SU-DHL-6 (cell line): Measurements from ENCODE around the gene SLC2A4RG.
"Not testable (repeated sequence)": the region's sequence is repeated elsewhere in the genome, so short reads cannot be mapped to it uniquely, and the experiment has no call there.

Experiments
- H2AFZ ChIP-seq: fragments of 200-600 bp; sonication (generic); 2 replicates; pipeline ENCODE4 v1.6.1; 2014; ENCODE audit warnings: low read depth, mild to moderate bottlenecking, moderate library complexity, mixed read lengths, antibody characterized with exemption, low read length; ENCODE audit not compliant: severe bottlenecking
- H3F3A ChIP-seq: fragments of 200-600 bp; shearing (Covaris generic); 2 replicates; pipeline ENCODE4 v1.6.0; 2016; ENCODE audit warnings: antibody characterized with exemption, mild to moderate bottlenecking; ENCODE audit not compliant: insufficient read depth
- H3K27ac ChIP-seq: fragments of 200-600 bp; sonication (generic); 2 replicates; pipeline ENCODE4 v1.5.1; 2016; ENCODE audit warnings: low read depth, mild to moderate bottlenecking, low read length, moderate library complexity, mixed read lengths
- H3K27me3 ChIP-seq: fragments of 200-600 bp; sonication (generic), shearing (Covaris generic); 2 replicates; pipeline ENCODE4 v1.6.0; 2014; ENCODE audit warnings: mild to moderate bottlenecking, low read length
- H3K36me3 ChIP-seq: fragments of 200-600 bp; sonication (generic); 2 replicates; pipeline ENCODE4 v1.6.1; 2014; ENCODE audit warnings: mild to moderate bottlenecking, low read length, mixed read lengths
- H3K4me2 ChIP-seq: fragments of 300-600, 200-600 bp; shearing (Covaris generic), sonication (generic); 2 replicates; pipeline ENCODE4 v1.6.0; 2014; ENCODE audit warnings: low read length, low read depth, mild to moderate bottlenecking; ENCODE audit not compliant: poor library complexity, severe bottlenecking
- H3K4me3 ChIP-seq: fragments of 200-600 bp; sonication (generic); 2 replicates; pipeline ENCODE4 v1.5.1; 2014; ENCODE audit warnings: antibody characterized with exemption, low read length, mild to moderate bottlenecking, mixed read lengths; ENCODE audit not compliant: insufficient read depth, poor library complexity, severe bottlenecking
- H3K79me2 ChIP-seq: fragments of 200-600 bp; sonication (generic); 2 replicates; pipeline ENCODE4 v1.6.1; 2014; ENCODE audit warnings: mild to moderate bottlenecking, low read length, moderate library complexity; ENCODE audit not compliant: insufficient read depth
- H3K9ac ChIP-seq: fragments of 200-600 bp; sonication (generic); 2 replicates; pipeline ENCODE4 v1.7.0; 2014; ENCODE audit warnings: mild to moderate bottlenecking, low read length
- H3K9me2 ChIP-seq: fragments of 200-600 bp; sonication (generic); replicated peaks from 2 replicates; pipeline ENCODE4 v1.6.1; 2014; ENCODE audit warnings: low read length; ENCODE audit not compliant: insufficient read depth
- H3K9me3 ChIP-seq: fragments of 200-600 bp; sonication (generic); 2 replicates; pipeline ENCODE4 v1.6.1; 2014; ENCODE audit warnings: low read length, mixed read lengths; ENCODE audit not compliant: insufficient read depth
- H4K20me1 ChIP-seq: fragments of 200-600 bp; sonication (generic); 2 replicates; pipeline ENCODE4 v1.6.1; 2014; ENCODE audit warnings: low read depth, mild to moderate bottlenecking, antibody characterized with exemption, low read length, moderate library complexity, mixed read lengths
- CTCF ChIP-seq: fragments of 200-600 bp; sonication (generic); IDR thresholded peaks from one replicate; pipeline ENCODE4 v1.5.1; 2017; ENCODE audit warnings: antibody characterized with exemption, mild to moderate bottlenecking, low read length, moderate library complexity; ENCODE audit not compliant: insufficient read depth, poor library complexity, severe bottlenecking
- EZH2phosphoT487 ChIP-seq: fragments of 200-600 bp; sonication (generic), shearing (Covaris generic); conservative IDR thresholded peaks from 2 replicates; pipeline ENCODE4 v1.6.1; 2018; ENCODE audit warnings: mild to moderate bottlenecking, antibody characterized with exemption, low read length, moderate library complexity, mixed read lengths

Gene SLC2A4RG

GRCh38 chr20:63774306-63774705 lies 34.7 kb downstream of the SLC2A4RG start:
- H3K27ac ChIP-seq: no peak overlapping the region
- H2AFZ ChIP-seq: no peak overlapping the region
- H3K9ac ChIP-seq: no peak overlapping the region
- H3K79me2 ChIP-seq: no peaks in the 10 kb centered on the region
- H3K9me3 ChIP-seq: no peaks in the 10 kb centered on the region
- no peaks in the 10 kb centered on the region for H3K27me3 ChIP-seq
- H3F3A ChIP-seq: no peaks in the 10 kb centered on the region
- no peaks in the 10 kb centered on the region for H3K36me3 ChIP-seq
- H3K9me2 ChIP-seq: no peaks in the 10 kb centered on the region
- H4K20me1 ChIP-seq: no peaks in the 10 kb centered on the region
- H3K4me2 ChIP-seq: no peak overlapping the region
- no peak overlapping the region for H3K4me3 ChIP-seq
- TF ChIP-seq CTCF: no peak
- TF ChIP-seq EZH2phosphoT487: no peak

- Histone ChIP-seq H4K20me1 (no peaks in the 10 kb centered on the region), H3K4me3 (no peak overlapping the region), H3K9me3 (no peaks in the 10 kb centered on the region), H3K4me2 (no peak overlapping the region), H3K79me2 (no peaks in the 10 kb centered on the region), H3K36me3 (no peaks in the 10 kb centered on the region), H3K27me3 (no peaks in the 10 kb centered on the region), H3K9me2 (no peaks in the 10 kb centered on the region), H3K9ac (no peak overlapping the region), H2AFZ (no peak overlapping the region), H3K27ac (no peak overlapping the region), H3F3A (no peaks in the 10 kb centered on the region)
- no peak for TF ChIP-seq CTCF
- TF ChIP-seq EZH2phosphoT487: no peak
Observed at GRCh38 chr20:63775096-63775978, 35.8 kb downstream of the SLC2A4RG start.

- H3F3A ChIP-seq, H3K4me2 ChIP-seq, H3K9me3 ChIP-seq, H3K27ac ChIP-seq, H3K9ac ChIP-seq, H2AFZ ChIP-seq, H3K9me2 ChIP-seq, H4K20me1 ChIP-seq, H3K4me3 ChIP-seq, H3K27me3 ChIP-seq, H3K79me2 ChIP-seq, H3K36me3 ChIP-seq: not testable (repeated sequence)
Observed at GRCh38 chr20:63776875-63777274, 37.3 kb downstream of the SLC2A4RG start.

- no peaks in the 10 kb centered on the region for H3K36me3 ChIP-seq
- H3K9me2 ChIP-seq: no peaks in the 10 kb centered on the region
- no peak overlapping the region for H3K9ac ChIP-seq
- no peak overlapping the region for H2AFZ ChIP-seq
- no peaks in the 10 kb centered on the region for H4K20me1 ChIP-seq
- H3K79me2 ChIP-seq: no peaks in the 10 kb centered on the region
- no peak overlapping the region for H3K27ac ChIP-seq
- H3F3A ChIP-seq: peaks cover 5% of the 10 kb centered on the region; the same call in 1 of the 2 replicates
- no peak for TF ChIP-seq CTCF
- no peak for TF ChIP-seq EZH2phosphoT487
- no peaks in the 10 kb centered on the region for H3K27me3 ChIP-seq
- H3K9me3 ChIP-seq: no peaks in the 10 kb centered on the region
- no peak overlapping the region for H3K4me3 ChIP-seq
- no peak overlapping the region for H3K4me2 ChIP-seq
Observed at GRCh38 chr20:63777614-63778013, 38.0 kb downstream of the SLC2A4RG start.
